Vagina (tissue), 2 donors: ENCODE measurements around the gene PPFIA2.

Experiments
- POLR2A ChIP-seq, 2 donors: fragments of 450-650 bp; IDR thresholded peaks; one replicate each; pipeline ENCODE4 v1.6.1; 2017; ENCODE audit warnings: antibody characterized with exemption in 2 of 2, mild to moderate bottlenecking in 2 of 2, moderate library complexity in 2 of 2
- POLR2AphosphoS5 ChIP-seq, 2 donors: sonication (generic); formaldehyde crosslinking; IDR thresholded peaks; one replicate each; pipeline ENCODE4 v1.9.0; 2017; ENCODE audit warnings: antibody characterized with exemption in 2 of 2, mild to moderate bottlenecking in 2 of 2, low read depth in 1 of 2; ENCODE audit not compliant: insufficient read depth in 1 of 2
- TF ChIP-seq, protein P1 (sequence below), 3 experiments: fragments of 450-650 bp in 2 of 3; fragments of 200-600 bp in 1 of 3; sonication (generic) in 1 of 3; IDR thresholded peaks; one replicate each; pipeline ENCODE4 v1.5.1; 2017 to 2019; ENCODE audit warnings: antibody characterized with exemption in 3 of 3, mild to moderate bottlenecking in 2 of 3, moderate library complexity in 2 of 3

DNA sequence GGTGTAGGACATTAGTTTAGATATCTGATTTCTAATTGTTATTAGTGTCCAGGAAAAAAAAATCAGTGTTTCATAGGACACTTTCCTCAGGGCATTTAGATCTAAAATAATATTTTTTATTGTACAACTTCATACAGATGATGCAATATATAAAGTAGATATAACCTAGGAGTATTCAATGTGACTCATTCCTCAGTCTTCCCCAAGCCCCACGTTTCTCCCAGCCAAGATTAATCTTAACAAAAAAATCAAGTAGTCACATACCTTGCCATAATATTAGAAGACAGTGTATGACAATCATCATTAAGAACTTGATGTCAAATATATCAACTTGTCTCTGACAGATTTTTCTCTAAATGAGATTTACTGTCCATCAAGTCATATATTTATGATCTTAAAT is 37.1 kb downstream of the PPFIA2 start:
- TF ChIP-seq, protein P1, sequence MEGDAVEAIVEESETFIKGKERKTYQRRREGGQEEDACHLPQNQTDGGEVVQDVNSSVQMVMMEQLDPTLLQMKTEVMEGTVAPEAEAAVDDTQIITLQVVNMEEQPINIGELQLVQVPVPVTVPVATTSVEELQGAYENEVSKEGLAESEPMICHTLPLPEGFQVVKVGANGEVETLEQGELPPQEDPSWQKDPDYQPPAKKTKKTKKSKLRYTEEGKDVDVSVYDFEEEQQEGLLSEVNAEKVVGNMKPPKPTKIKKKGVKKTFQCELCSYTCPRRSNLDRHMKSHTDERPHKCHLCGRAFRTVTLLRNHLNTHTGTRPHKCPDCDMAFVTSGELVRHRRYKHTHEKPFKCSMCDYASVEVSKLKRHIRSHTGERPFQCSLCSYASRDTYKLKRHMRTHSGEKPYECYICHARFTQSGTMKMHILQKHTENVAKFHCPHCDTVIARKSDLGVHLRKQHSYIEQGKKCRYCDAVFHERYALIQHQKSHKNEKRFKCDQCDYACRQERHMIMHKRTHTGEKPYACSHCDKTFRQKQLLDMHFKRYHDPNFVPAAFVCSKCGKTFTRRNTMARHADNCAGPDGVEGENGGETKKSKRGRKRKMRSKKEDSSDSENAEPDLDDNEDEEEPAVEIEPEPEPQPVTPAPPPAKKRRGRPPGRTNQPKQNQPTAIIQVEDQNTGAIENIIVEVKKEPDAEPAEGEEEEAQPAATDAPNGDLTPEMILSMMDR (IDR thresholded peaks at IDR 0.05) = no peak
- TF ChIP-seq POLR2AphosphoS5 (IDR thresholded peaks at IDR 0.05; ENCODE audit: insufficient read depth in 1 of 2, low read depth in 1 of 2) = no peak
- TF ChIP-seq POLR2A (IDR thresholded peaks at IDR 0.05) = no peak
